ENCODE measurements around the gene SLC35F1.

Gene SLC35F1

GRCh38 chr6:117908246-117909068 lies 1.4 kb downstream of the SLC35F1 start (continued):
- TF ChIP-seq, protein P1, sequence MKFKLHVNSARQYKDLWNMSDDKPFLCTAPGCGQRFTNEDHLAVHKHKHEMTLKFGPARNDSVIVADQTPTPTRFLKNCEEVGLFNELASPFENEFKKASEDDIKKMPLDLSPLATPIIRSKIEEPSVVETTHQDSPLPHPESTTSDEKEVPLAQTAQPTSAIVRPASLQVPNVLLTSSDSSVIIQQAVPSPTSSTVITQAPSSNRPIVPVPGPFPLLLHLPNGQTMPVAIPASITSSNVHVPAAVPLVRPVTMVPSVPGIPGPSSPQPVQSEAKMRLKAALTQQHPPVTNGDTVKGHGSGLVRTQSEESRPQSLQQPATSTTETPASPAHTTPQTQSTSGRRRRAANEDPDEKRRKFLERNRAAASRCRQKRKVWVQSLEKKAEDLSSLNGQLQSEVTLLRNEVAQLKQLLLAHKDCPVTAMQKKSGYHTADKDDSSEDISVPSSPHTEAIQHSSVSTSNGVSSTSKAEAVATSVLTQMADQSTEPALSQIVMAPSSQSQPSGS (tag by site-specific recombination; IDR thresholded peaks at IDR 0.05; ENCODE audit: low read depth), result no peak
- TF ChIP-seq ZNF202 (tag by site-specific recombination; IDR thresholded peaks at IDR 0.05; ENCODE audit: borderline replicate concordance) (no peak; the same call in 1 of the 2 replicates), ZNF521 (tag by site-specific recombination; IDR thresholded peaks at IDR 0.05) (no peak), ZBTB48 (tag by site-specific recombination; IDR thresholded peaks at IDR 0.05) (peak; percentile 79), TRIM28 (IDR thresholded peaks at IDR 0.05; ENCODE audit: borderline replicate concordance, low read length) (no peak), ZNF362 (tag by site-specific recombination; IDR thresholded peaks at IDR 0.05) (no peak), ZNF37A (tag by site-specific recombination; IDR thresholded peaks at IDR 0.05) (no peak), ZNF654 (tag by site-specific recombination; IDR thresholded peaks at IDR 0.05; ENCODE audit: low read depth) (no peak), ZNF596 (tag by site-specific recombination; IDR thresholded peaks at IDR 0.05) (no peak), ZNF670 (tag by site-specific recombination; IDR thresholded peaks at IDR 0.05; ENCODE audit: low read depth) (no peak), GLIS2 (tag by site-specific recombination; IDR thresholded peaks at IDR 0.05) (peak; percentile 78), KLF10 (tag by site-specific recombination; IDR thresholded peaks at IDR 0.05) (0 out of 2 replicates have a peak, but pooled peaks have one; percentile 18), GLI2 (tag by site-specific recombination; IDR thresholded peaks at IDR 0.05; ENCODE audit: borderline replicate concordance, low read depth) (no peak), ZNF311 (tag by site-specific recombination; IDR thresholded peaks at IDR 0.05; ENCODE audit: borderline replicate concordance) (no peak), ZNF473 (tag by site-specific recombination; IDR thresholded peaks at IDR 0.05) (no peak), ZNF626 (tag by site-specific recombination; IDR thresholded peaks at IDR 0.05) (no peak), ZNF707 (tag by site-specific recombination; IDR thresholded peaks at IDR 0.05) (no peak), ZNF513 (tag by site-specific recombination; IDR thresholded peaks at IDR 0.05) (no peak), KLF9 (tag by site-specific recombination; IDR thresholded peaks at IDR 0.05; ENCODE audit: low read depth) (peak; percentile 77), ZNF548 (tag by site-specific recombination; IDR thresholded peaks at IDR 0.05) (no peak), ZFHX2 (tag by site-specific recombination; conservative IDR thresholded peaks at IDR 0.05) (peak; percentile 35; the same call in 1 of the 2 replicates), ZNF394 (tag by site-specific recombination; IDR thresholded peaks at IDR 0.05; ENCODE audit: borderline replicate concordance) (peak; percentile 48; the same call in 1 of the 2 replicates), ZBTB17 (tag by site-specific recombination; IDR thresholded peaks at IDR 0.05) (peak; percentile 74), IKZF3 (tag by site-specific recombination; IDR thresholded peaks at IDR 0.05) (peak; percentile 56; the same call in 1 of the 2 replicates), ZNF48 (tag by site-specific recombination; IDR thresholded peaks at IDR 0.05) (no peak), PATZ1 (tag by site-specific recombination; IDR thresholded peaks at IDR 0.05) (peak; percentile 90)
- TF ChIP-seq, protein P2, sequence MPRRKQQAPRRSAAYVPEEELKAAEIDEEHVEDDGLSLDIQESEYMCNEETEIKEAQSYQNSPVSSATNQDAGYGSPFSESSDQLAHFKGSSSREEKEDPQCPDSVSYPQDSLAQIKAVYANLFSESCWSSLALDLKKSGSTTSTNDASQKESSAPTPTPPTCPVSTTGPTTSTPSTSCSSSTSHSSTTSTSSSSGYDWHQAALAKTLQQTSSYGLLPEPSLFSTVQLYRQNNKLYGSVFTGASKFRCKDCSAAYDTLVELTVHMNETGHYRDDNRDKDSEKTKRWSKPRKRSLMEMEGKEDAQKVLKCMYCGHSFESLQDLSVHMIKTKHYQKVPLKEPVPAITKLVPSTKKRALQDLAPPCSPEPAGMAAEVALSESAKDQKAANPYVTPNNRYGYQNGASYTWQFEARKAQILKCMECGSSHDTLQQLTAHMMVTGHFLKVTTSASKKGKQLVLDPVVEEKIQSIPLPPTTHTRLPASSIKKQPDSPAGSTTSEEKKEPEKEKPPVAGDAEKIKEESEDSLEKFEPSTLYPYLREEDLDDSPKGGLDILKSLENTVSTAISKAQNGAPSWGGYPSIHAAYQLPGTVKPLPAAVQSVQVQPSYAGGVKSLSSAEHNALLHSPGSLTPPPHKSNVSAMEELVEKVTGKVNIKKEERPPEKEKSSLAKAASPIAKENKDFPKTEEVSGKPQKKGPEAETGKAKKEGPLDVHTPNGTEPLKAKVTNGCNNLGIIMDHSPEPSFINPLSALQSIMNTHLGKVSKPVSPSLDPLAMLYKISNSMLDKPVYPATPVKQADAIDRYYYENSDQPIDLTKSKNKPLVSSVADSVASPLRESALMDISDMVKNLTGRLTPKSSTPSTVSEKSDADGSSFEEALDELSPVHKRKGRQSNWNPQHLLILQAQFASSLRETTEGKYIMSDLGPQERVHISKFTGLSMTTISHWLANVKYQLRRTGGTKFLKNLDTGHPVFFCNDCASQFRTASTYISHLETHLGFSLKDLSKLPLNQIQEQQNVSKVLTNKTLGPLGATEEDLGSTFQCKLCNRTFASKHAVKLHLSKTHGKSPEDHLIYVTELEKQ (tag by site-specific recombination; IDR thresholded peaks at IDR 0.05; ENCODE audit: borderline replicate concordance), result no peak
- TF ChIP-seq, protein P3, sequence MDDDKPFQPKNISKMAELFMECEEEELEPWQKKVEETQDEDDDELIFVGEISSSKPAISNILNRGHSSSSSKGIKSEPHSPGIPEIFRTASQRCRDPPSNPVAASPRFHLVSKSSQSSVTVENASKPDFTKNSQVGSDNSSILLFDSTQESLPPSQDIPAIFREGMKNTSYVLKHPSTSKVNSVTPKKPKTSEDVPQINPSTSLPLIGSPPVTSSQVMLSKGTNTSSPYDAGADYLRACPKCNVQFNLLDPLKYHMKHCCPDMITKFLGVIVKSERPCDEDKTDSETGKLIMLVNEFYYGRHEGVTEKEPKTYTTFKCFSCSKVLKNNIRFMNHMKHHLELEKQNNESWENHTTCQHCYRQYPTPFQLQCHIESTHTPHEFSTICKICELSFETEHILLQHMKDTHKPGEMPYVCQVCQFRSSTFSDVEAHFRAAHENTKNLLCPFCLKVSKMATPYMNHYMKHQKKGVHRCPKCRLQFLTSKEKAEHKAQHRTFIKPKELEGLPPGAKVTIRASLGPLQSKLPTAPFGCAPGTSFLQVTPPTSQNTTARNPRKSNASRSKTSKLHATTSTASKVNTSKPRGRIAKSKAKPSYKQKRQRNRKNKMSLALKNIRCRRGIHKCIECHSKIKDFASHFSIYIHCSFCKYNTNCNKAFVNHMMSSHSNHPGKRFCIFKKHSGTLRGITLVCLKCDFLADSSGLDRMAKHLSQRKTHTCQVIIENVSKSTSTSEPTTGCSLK (tag by site-specific recombination; IDR thresholded peaks at IDR 0.05), result no peak
